Measurements from ENCODE around the gene TPSB2.

Gene TPSB2

DNA sequence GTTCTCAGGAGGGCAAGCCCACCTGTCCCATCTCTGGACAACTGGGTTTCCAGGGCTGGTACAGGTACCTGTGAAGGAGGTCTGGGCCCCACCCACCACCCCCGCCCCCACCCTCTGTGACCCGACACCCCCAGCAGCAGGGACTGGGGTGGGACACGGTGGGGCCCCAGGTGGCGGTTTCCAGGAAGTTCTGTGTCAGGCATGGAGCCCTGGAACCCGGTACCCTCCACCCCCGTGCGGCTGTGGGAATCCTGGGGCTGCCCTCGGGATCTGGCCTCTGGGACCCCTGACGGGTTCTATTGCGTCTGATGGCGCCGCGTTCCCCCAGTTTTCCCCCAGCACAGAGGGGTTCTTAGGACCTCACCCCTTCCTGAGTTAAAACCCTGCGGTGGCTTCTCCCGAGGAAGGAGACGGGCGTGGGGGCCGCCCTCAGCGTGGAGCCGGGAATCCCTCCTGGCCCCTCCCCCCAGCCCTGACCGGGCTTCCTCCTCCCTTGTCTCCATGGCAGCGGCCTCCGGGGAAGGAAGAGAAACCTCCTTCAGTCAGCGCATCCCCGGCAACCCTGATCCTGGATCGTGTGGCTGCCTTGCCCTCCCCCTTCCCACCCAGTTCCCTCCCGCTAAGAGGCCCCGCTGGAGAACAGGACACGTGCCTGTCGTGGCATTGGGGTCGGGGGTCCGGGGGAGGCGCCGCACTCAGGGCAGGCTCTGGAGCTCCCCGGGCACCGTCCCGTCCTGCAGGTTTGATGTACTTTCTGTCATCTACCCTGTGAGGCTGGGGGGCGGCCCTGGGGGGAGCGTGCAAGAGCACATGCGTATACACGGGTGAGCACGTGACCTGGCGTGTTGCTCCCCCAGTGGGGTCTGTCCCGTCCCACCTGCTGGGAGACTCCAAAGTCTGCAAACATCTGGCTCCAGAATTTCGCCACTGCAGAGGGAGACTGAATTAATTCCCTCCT, 46.8 kb downstream of the TPSB2 start:
- peak; percentile 9 for DNase-seq (ENCODE audit: low read depth)

DNA sequence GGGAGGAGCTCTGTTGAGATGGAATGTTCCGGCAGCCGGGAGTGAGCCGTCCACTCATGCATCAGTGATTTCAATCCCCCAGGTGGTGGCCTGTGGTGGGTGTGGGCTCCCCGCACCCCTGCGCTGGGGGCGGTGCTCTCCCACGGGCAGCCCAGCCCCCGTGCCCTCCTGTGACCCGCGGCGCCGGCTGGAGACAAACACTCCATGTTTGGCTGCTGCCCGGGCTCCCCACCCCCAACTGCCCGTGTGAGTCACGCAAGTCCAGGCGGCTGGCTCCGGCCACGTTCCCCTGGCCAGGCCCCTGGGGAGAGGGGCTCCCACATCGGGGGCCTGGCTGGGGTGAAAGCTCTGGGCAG, 47.7 kb downstream of the TPSB2 start:
- peak; percentile 27 for DNase-seq (ENCODE audit: low read depth)

DNA sequence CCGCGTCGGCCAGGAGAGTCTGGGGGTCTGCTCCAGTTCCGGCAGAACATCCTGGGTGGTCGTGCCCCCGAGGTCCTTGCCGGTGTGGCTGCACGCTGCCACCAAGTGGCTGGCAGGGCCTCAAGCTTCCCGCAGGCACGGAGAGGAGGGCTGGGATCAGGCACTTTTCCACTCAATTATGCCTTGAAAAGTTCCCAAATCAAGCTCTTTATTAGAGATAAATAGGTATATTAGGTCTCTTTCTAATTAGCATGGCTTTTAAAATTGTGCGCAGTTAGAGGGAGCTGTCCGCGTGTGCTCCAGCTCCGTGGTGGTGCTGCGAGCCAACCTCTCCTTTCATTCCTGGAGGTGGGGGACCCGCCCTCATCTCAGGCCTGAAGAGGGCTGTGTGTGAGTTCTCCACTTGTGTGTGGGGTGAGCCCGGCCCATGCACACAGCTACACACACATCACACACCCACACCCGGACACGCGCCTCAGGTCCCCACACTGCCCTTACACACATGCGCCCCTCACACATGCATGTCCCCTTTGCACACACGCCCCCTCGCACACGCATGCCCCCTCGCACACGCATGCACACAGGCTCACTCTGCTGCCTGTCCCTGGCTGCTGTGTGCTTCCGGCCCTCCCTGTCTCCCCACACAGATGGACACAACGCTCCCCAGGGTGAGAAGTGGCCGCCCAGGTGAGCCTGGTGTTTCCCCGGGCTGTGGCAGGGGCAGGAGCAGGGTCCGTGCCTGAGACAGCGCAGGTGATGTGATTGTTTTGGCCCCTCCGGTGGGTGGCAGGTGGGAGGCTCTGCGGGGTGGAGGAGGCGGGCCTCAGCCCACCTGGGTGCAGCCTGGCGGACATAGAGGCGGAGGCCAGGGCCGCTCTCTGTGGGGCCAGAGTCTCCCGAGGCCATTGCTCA, 48.3 kb downstream of the TPSB2 start:
- no peak for DNase-seq (ENCODE audit: low read depth)

DNA sequence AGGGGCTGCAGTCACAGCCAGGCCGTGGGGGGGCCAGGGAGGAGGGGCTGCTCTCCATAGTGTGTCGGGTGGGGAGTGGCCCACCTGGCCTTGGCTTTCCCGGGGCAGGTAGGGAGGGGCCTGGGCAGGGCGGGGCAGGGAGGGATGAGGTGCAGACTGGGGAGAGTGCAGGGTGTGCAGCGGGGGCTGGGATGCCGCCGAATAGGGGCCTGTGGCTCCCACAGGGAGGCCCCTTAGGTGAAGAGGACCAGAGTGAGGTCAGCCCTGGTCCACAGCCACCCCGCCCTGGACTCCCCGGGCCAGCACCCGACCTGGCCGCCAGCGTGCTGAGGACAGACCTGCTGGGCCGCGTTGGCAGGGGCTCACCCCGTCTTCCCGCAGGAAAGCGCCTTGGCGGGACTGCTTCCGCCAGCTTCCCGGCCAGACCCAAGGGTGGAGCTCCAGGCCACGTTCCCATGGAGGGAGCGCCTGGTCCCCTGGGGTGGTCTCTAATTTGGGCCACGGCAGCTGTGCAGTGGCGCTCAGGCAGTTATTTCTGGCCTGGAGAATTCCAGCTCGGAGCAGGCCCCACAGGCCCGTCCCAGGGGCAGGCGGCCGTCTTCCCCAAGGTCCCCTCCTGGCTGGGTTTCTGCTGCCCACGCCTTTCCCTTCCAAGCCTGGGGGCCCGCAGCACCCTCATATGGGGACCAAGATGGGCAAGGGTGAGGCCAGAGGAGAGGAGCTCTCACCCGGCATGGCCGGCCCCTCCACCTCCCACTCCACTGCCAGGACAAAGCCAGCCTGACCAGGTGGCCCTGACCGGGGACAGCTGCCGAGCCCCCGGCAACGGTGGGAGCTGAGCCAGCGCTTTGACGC, 49.2 kb downstream of the TPSB2 start:
- no peak for DNase-seq (ENCODE audit: low read depth)
